HG03196 (cell line): ENCODE measurements around the gene TST.

Experiments
- ATAC-seq: cut with Tn5 transposase; IDR thresholded peaks from one replicate; pipeline ENCODE4 v1.9.1; 2021; ENCODE audit not compliant: unreplicated experiment

Gene TST

DNA sequence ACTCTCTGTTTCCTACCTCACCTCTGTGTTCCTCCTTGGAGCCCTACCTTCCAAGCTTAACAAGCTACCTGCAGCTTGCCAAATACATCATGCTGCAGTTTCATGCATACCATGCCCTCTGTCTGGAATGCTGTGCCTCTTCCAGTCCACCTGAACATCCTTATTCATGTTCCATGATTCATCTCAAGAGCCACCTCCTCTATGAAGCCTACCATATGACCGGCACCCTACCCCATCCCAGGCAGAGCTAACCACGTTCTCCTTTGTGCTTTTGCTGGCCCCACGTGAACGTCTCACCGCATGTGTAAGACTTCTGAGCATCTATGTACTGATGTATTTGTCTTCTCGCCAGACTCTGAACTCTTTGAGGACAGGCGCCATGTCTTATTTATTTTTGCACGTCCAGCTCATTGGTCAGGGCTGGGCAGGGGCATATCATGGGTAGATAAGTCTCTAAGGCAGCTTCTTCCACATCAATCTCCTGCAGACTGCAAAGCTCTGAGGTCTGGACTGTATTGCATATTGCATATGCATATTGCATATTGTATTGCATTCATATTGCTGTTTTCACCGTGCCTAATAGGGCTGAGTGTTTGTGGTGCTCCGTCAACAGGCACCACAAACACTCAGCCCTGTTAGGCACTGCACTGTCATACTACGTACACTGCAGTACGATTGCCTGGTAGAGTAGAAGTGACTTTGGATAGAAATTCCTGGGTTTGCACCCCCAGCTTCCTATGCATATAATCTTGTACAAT, 31.0 kb downstream of the TST start:
- no peak for ATAC-seq

DNA sequence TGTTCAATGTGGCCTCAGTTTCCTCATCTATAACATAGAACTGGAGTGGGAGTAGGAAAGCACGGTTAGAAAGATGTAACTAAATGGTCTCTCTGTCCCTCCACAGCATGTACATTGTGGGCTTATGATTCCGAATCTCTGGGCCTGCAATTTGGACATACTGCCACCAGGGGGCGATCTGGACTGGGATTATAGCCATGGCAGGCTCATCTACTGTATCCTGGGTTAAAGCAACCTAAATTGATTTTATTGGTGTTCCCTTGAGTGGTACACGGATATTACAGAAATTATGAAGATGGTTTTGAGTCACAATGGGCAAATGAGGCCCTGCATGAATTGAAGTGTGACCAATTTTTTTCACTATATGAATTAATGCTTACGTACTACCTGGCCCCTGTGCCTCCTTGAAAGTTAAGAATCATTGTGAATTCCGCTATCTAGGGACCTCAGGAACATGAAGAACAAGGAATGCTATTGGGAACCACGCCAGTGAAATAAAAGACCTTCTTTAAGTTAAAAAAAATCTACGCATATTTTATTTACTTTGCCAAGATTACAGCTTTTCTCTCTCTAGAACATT, 32.9 kb downstream of the TST start:
- no peak for ATAC-seq

DNA sequence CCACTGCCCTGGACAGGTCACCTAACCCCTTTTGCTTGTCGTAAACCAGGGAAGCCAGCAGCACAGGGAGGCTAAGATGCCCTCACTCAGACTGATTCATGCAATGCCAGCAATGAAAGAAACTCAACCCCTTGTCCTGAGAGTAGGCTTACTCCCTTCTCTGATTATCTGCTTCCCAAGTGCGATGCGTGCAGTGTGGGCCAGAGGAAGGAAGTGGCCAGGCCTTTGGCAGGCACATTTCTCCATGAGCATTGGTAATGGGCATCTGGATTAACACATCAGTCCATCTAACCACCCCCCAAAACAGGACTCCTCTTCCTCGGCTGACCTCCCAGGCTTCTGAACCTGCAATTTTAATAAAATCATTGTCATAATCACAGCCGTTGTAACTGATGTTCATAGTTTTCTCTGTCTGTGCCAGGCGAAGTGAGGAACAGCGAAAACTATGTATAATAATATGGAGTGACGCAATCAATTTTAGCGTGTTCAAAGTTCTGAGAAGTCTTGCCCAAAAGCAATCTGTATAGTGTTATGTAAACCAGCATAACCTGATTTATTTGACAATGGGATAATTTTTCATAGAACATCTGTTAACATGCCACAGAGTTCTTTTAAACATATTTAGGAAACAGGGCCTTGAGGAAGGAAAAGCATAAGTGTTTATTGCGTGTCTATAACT, 33.9 kb downstream of the TST start:
- ATAC-seq = no peak

DNA sequence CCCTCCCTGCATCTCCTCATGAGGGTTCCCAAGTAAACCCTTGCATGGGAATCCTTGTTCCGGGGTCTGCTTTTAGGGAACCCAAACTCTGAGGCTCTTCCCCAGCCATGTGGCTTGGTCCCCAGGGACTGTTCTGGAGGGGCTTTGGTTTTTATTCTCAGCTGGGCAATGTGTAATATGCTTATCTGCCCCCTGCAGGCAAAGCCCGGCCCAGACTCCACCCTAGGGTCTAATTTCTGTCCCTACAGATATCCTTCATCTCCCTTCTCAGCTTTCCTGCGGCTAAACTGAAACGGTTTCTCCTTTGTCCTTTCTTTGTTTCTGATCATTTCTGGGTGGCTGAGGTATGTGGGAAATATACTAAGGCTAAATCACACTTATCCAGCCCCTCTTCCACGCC, 37.1 kb downstream of the TST start:
- no peak for ATAC-seq

DNA sequence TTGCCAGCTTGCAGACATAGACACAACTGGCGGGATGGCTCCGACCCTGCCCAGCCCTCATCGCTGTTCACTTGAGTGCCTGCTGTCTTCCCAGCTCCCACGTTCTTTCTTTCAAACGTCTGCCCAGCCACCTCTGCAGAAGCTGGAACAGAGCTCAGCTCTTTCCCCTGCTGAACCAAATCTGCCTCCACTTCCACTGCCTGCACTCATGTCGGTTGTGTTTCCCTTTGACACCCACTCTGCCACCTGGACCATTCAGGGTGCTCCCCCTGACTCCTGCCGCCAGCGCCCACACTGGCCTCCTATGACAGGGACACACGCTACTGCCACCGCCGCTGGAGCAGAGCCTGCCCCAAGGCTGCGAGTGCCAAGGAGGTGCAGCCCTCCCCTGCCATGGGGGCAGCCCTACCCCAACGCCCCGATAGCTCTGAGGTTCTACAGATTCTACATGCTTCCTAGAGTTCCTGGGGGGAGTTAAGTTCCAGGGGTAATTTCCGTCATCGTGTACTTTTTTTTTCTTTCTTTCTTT, 37.9 kb downstream of the TST start:
- ATAC-seq = no peak

DNA sequence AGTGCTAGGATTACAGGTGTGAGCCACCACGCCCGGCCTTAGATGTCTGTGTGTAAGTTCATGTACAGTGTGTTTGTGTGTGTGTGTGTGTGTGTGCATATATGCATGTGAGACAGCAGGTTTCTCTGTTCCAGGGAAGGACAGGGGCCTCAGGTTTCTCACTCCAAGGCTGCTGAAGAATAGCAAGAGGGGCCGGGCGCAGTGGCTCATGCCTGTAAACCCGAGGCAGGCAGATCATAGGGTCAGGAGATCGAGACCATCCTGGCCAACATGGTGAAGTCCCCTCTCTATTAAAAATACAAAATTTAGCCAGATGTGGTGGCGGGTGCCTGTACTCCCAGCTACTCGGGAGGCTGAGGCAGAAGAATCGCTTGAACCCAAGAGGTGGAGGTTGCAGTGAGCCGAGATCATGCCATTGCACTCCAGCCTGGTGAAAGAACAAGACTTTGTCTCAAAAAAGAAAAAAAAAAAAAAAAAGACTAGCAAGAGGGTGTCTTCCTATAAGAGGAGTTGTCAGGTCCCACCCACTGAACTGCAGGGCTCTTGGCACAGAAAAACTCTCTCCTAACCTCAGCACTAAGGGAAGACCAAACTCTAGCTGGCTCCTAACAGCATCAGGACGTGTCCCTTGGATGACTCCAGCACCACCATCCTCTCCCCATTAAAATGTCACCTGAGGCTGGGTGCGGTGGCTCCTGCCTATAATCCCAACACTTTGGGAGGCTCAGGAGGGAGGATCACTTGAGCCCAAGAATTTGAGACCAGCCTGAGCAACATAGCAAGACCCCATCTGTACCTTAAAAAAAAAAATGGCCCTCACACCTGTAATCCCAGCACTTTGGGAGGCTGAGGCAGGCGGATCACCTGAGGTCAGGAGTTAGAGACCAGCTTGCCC, 40.0 kb downstream of the TST start:
- no peak for ATAC-seq

DNA sequence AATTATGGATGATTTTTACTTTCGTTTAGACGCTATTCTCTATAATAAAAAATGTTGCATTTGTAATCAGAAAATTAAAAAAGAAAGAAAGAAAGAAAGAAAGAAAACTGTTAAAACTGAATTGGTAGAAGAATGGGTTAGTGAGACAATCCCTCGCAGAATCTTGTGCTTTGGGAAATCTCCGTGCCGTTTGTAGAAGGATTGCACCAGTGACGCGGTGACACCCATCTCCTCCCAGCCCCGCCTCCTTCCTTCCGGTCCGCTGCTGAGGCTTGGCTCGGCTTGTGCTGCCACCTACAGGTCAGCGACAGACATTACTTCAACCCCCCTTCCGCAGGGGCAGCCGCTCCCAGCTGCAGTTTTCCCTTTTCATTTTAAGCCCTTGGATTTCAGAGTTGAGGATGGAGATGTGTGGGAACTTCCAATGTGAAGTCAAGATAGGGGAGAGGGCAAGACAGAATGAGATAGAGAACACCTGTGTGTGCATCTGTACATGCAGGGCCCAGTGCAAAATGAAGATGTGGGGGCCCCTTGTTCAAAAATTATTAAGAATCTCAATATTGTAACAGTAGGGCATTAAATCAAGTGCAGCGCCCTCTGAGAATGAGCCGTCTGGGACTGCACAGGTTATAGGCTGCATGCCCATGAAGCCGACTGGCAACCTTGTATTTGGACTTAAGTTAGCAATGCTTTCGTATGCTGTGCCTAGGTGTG, 41.1 kb downstream of the TST start:
- peak; percentile 82 for ATAC-seq

DNA sequence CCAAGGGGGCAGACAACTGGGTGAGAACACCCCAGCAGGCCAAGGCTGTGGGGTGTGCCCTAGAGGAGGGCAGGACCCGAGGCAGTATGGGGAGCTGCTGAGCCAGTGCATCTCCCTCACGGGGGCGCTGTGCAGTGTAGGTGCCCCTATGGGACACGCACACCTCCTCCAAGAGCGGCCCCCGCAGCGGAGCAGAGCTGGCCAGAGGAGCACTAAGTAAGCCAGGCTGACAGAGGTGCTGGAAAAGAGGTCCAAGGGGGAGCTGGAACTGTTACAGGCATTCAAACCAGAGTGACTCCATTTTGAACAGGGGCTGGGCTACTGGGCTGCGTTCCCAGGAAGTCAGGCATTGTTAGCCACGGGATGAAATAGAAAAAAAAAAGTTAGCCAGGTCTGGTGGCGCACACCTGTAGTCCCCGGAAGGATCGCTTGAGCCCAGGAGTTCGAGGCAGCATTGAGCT, 41.8 kb downstream of the TST start:
- no peak for ATAC-seq

GRCh38 chr22:36976606-36977005, 42.6 kb downstream of the TST start:
- no peak for ATAC-seq

DNA sequence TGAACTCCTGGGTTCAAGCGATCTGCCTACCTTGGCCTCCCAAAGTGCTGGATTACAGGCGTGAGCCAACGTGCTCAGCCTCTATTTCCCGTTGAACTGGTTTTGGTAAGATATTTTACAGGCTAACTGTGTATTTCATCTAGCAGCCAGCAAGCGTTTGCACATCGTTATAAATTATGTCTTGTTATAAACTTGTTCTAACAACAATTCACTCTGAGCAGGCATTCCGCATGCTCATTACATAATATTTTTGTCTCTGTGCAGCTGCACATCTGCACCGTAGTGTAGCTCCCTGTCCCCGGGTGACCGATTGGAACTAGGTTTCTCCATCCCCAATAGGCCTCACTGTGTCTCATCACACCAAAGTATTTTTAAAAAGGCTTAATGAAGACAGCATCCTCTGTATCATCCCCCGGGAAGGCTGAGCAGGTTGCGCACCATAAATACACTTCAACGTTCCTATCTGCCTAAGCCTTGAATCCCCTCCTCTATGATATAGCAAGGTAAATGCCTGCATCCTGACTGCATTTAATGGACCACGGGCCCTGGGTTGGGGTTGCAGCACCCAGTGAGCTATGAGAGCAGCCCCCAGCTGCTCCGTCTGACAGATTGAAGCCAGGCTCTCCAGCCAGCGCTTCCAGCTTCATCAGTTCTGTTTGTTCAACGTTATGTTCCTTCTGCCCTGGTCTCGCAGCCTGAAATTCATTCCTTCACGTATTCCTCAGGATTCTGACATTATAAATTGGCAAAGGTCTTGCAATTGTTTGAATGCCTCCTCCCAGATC, 47.7 kb downstream of the TST start:
- ATAC-seq = no peak

DNA sequence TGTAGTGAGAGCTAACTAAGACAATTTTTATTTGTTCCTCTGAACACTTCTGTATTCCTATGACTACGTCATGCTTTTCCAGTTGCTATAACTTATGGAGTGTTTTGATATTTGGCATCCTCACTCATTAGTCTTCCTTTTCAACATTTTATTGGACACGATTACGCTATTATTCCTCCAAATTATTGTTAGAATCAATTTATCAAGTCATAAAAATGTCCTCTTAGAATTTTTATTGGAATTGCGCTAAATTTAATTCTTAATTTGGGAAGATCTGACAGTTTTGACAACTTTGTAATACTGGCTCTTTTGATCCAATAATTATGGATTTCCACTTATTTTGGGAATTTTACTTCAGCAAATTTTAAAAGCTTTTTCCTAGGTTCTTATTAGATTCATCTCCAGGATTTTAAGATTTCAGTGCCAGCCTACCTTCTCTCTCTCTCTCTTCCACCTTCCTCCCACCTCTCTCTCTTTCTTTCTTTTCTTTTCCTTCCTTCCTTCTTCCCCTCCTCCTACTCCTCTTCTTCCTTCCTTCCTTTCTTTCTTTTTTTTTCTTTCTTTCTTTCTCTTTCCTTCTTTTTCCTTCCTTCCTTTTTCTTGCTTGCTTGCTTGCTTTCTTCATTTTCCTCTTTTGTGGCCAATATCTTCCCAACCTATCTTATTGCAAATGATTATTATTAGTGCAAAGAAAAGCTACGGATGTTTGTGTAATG, 50.8 kb downstream of the TST start:
- no peak for ATAC-seq

DNA sequence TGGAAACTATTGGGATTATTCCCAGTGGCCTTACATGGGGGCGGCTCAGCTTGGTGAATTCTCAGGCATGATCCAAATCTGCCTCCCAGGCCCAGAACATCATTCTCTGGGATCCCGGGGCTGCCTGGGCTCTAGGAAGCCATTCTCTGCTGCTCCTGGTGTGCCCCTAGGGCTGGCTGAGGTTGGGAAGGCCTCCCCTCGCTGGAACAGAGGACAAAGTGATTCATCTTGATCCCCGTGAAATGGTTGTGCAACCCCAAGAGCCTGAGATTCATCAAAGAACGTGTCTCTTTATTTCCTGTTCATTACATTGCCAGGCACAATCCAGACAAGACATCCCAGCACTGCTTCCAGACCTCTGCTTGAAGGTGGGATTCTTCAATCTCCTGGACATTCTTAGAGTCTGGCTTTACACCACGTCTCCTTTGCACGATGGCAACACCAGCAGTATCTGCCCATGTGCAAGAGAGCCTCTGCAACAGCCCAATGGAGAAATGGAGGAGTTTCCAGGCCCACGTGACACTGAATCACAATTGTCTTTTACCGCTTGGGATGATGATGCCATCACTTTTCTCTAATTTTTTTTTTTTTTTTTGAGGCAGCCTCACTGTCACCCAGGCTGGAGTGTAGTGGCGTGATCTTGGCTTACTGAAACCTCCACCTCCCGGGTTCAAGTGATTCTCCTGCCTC, 52.3 kb downstream of the TST start:
- ATAC-seq = no peak

DNA sequence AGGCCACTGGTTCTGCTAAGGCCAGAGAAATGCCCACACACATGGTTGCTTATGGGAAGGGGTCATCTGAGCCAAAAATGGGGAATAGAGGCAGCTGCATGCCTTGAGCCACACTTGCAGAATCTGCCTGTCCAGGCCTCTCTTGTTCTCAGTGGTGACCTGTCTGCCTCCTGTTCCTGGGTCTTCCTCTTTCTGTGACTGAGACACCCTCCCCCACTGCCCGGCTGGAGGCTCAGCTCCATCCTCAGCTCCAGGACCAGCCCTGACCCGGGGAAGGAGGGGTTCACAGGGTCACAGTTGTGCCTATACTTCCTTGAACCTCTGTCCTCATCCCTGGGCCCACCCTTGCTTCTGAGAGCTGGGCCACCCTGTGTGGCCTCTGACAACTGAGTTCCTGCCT, 53.6 kb downstream of the TST start:
- ATAC-seq = no peak

GRCh38 chr22:36964106-36964505, 55.1 kb downstream of the TST start:
- ATAC-seq = no peak

DNA sequence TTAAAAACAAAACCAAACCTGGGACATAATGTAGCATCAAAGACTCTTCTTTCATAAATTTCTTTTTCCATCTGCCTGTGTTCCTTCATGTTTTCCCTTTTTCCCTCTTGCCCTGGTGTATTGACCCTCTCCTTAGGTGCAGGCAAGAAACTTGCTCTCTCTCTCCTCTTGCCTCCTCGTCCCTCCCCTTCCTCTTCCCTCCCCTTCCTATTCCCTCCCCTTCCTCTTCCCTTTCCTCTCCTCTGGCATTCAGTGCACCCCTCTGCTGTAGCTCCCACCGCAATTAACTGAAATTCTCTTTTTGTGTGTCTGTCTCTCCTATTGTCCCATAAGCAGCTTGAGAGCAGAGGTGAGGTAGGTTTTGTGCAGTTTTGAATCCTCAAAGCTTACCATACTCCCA, 55.9 kb downstream of the TST start:
- no peak for ATAC-seq

DNA sequence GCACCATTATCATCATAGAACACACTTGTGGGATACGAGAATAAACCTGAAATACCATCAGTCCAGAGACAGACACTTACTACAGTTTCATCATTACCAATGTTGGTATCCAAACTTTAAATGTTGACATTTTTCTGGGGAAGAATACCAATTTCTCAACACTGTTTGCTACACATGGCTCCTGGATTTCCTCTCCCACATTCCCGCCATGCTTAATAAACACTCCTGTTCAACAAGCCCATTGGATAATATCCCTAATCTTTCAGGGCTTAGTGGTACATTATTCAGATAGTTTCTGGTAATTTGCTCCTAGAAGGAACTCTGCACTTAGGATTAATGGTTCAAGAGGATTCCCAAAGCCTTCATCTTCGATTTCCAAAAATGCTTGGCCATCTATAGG, 57.6 kb downstream of the TST start:
- no peak for ATAC-seq
